Vagina (tissue), 2 donors: ENCODE data around the gene CDC34. TPM values are rescaled to one million over a fixed set of nuclear protein-coding genes. Genes with fewer than 3 reads are reported as not detected.

Source experiments
- DNase-seq, 2 donors: peaks; one replicate each; pipeline ENCODE4 v3.0.0-alpha.2; 2017; ENCODE audit errors: extremely low spot score in 2 of 2
- H3K27ac ChIP-seq: fragments of 200-600 bp; sonication (generic); one replicate; pipeline ENCODE4 v1.5.1; 2019
- H3K27me3 ChIP-seq: fragments of 200-600 bp; sonication (generic); one replicate; pipeline ENCODE4 v1.5.1; 2019
- H3K36me3 ChIP-seq, 2 donors: fragments of 200-600 bp; sonication (generic); one replicate each; pipeline ENCODE4 v1.5.1; 2017 to 2019
- H3K4me1 ChIP-seq: fragments of 200-600 bp; sonication (generic); one replicate; pipeline ENCODE4 v1.5.1; 2019
- H3K4me3 ChIP-seq, 2 donors: fragments of 200-600 bp; sonication (generic); 1 replicate in 1 of 2; 2 replicates in 1 of 2; pipeline ENCODE4 v1.5.1; 2016 to 2019
- H3K9me3 ChIP-seq: fragments of 200-600 bp; sonication (generic); one replicate; pipeline ENCODE4 v1.5.1; 2019
- CTCF ChIP-seq, 3 experiments: fragments of 450-650 bp in 2 of 3; fragments of 200-600 bp in 1 of 3; sonication (generic) in 1 of 3; IDR thresholded peaks; one replicate each; pipeline ENCODE4 v1.5.1; 2017 to 2019; ENCODE audit warnings: antibody characterized with exemption in 3 of 3, mild to moderate bottlenecking in 2 of 3, moderate library complexity in 2 of 3
- POLR2A ChIP-seq, 2 donors: fragments of 450-650 bp; IDR thresholded peaks; one replicate each; pipeline ENCODE4 v1.6.1; 2017; ENCODE audit warnings: antibody characterized with exemption in 2 of 2, mild to moderate bottlenecking in 2 of 2, moderate library complexity in 2 of 2
- POLR2AphosphoS5 ChIP-seq, 2 donors: sonication (generic); formaldehyde crosslinking; IDR thresholded peaks; one replicate each; pipeline ENCODE4 v1.9.0; 2017; ENCODE audit warnings: antibody characterized with exemption in 2 of 2, mild to moderate bottlenecking in 2 of 2, low read depth in 1 of 2; ENCODE audit not compliant: insufficient read depth in 1 of 2
- intact Hi-C: fragments of 100-400 bp; cut with DNase I; formaldehyde crosslinking; loops from one replicate; pipeline ENCODE4 v1.15.1; 2023
- total RNA-seq: library from RNA; depleted of rRNA; stranded (reverse); fragments of >200 nt; gene quantifications from one replicate; pipeline ENCODE4 v1.2.3, GENCODE V29; 2016

Gene CDC34
- total RNA-seq, 1 donor from 2014 or later: 62.6 TPM

DNA sequence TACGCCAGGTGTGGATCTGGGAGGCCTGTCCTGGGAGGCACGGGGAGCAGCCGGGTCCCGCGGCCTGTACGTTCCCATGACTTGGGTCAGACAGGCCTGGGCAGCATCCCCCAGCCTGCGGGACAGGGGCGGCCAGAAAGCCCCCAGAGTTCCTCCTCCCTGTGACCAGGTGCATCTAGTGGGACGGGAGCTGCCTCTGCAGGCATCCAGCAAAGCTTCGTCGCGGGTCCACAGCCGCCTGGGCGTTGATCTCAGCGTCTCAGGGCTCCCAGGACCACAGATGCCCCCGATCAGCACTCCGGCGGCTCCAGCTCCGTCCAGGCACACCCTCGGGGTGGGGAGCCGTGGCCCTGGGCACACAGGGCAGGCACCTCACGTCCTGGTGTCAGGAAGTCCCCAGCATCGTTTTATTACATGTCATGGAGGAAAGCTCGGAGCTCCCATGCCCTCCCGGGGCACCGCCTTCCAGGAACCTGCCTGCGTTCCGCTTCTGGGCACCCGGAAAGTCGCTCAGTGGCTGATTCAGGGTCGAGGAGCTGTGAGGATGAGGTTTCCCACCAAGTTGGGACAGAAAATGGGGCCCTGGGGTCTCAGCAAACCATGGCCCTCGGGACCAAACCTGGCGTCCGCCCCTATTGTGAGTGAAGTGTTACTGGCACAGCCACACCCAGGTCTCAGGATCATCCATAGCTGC lies 10.8 kb downstream of the CDC34 start:
- no peak for TF ChIP-seq CTCF (IDR thresholded peaks at IDR 0.05)
- TF ChIP-seq POLR2A (IDR thresholded peaks at IDR 0.05): no peak
- TF ChIP-seq POLR2AphosphoS5 (IDR thresholded peaks at IDR 0.05; ENCODE audit: insufficient read depth in 1 of 2, low read depth in 1 of 2): no peak
- Histone ChIP-seq H3K27ac (no peak overlapping the region), H3K4me3 (no peak overlapping the region), H3K9me3 (no peaks in the 10 kb centered on the region), H3K4me1 (peaks cover 7% of the 10 kb centered on the region), H3K36me3 (peaks cover 0 to 38% of the 10 kb centered on the region in 2 donors), H3K27me3 (no peaks in the 10 kb centered on the region)
- intact Hi-C loops: no loop called here
- DNase-seq: no peak

GRCh38 chr19:543910-544608 lies 12.5 kb downstream of the CDC34 start, which contains the start of gene GZMM:
Gene GZMM, plus strand, starts transcription at chr19:544053. Its CDS starts 19 bp downstream, at chr19:544072.
- peaks cover 7% of the 10 kb centered on the region for H3K4me1 ChIP-seq
- H3K36me3 ChIP-seq: peaks cover 0 to 25% of the 10 kb centered on the region in 2 donors
- H3K27me3 ChIP-seq: no peaks in the 10 kb centered on the region
- no peak within 1 kb of the TSS for H3K27ac ChIP-seq
- TF ChIP-seq POLR2AphosphoS5 (IDR thresholded peaks at IDR 0.05; ENCODE audit: insufficient read depth in 1 of 2, low read depth in 1 of 2) (peak in 1 of 2 donors; percentile 29), POLR2A (IDR thresholded peaks at IDR 0.05) (no peak)
- H3K9me3 ChIP-seq: no peaks in the 10 kb centered on the region
- intact Hi-C loops: no loop called here
- H3K4me3 ChIP-seq: no peak within 1 kb of the TSS
- no peak for DNase-seq

- no peaks in the 10 kb centered on the region for H3K9me3 ChIP-seq
- DNase-seq: no peak
- no peak overlapping the region for H3K4me3 ChIP-seq
- intact Hi-C loops: no loop called here
- peaks cover 16% of the 10 kb centered on the region for H3K4me1 ChIP-seq
- no peak for TF ChIP-seq POLR2AphosphoS5 (IDR thresholded peaks at IDR 0.05; ENCODE audit: insufficient read depth in 1 of 2, low read depth in 1 of 2)
- no peak for TF ChIP-seq CTCF (IDR thresholded peaks at IDR 0.05)
- no peak for TF ChIP-seq POLR2A (IDR thresholded peaks at IDR 0.05)
- peaks cover 0 to 7% of the 10 kb centered on the region in 2 donors for H3K36me3 ChIP-seq
- no peaks in the 10 kb centered on the region for H3K27me3 ChIP-seq
- no peak overlapping the region for H3K27ac ChIP-seq
These were observed 15.6 kb downstream of the CDC34 start for GRCh38 chr19:547117-547516.

GRCh38 chr19:547836-548720 lies 16.5 kb downstream of the CDC34 start:
- Histone ChIP-seq H3K36me3 (no peaks in the 10 kb centered on the region), H3K27me3 (no peaks in the 10 kb centered on the region), H3K27ac (no peak overlapping the region), H3K9me3 (no peaks in the 10 kb centered on the region), H3K4me1 (peaks cover 16% of the 10 kb centered on the region), H3K4me3 (no peak overlapping the region)
- intact Hi-C loops: no loop called here
- TF ChIP-seq POLR2AphosphoS5 (IDR thresholded peaks at IDR 0.05; ENCODE audit: insufficient read depth in 1 of 2, low read depth in 1 of 2) (no peak), POLR2A (IDR thresholded peaks at IDR 0.05) (no peak), CTCF (IDR thresholded peaks at IDR 0.05) (no peak)
- no peak for DNase-seq
